ENCODE data around the gene KIF1B.

KIF1B gene

DNA sequence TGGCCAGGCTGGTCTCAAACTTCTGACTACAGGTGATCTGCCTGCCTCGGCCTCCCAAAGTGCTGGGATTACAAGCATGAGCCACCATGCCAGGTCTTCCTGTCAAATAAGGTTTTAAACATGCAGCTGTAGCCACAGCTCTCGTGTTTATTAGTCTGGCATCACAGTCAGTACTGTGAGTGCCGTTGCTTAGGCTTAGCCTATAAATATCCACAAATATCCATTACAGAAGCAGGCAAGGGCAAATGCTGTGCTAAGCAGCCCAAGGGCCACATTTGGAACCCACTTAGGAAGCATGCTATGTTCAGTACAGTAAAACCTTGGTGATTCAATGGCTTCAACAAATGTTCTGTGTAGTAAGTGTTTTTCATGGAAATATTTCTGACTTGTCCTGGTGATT is 75.9 kb downstream of the KIF1B start:
- TF ChIP-seq CTCF (conservative IDR thresholded peaks at IDR 0.05; ENCODE audit: control insufficient read depth, insufficient read depth, low read depth, low read length) = no peak
- no peak overlapping the region for H3K4me3 ChIP-seq (ENCODE audit: control insufficient read depth, low read depth, low read length)
- no peak for DNase-seq (ENCODE audit: low read depth)

DNA sequence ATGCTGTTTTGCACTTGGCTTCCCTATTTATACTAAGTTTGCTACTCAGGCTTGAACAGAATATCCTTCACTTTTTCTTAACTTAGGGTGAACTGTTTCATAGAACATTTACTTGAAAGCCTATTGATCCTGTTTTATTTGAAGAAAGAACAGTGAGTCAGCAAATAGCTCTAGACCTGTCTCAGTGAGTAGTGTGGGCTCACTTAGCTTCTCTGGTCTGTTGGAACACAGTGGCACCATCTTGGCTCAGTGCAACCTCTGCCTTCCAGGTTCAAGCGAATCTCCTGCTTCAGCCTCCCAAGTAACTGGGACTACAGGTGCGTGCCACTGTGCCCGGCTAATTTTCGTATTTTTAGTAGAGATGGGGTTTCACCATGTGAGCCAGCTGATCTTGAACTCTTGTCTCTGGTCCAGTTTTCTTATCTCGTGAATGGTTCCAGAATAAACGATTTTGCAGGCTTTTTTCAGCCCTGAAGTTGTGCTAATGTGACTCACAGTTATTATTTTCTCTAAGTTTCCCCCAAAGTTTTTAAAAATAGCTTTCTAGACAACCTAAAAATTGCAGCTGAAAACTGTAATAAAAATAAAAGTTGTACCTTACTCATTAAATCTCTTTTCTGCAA is 76.8 kb downstream of the KIF1B start:
- DNase-seq (ENCODE audit: low read depth) = no peak
- TF ChIP-seq CTCF (conservative IDR thresholded peaks at IDR 0.05; ENCODE audit: control insufficient read depth, insufficient read depth, low read depth, low read length) = no peak
- no peak overlapping the region for H3K4me3 ChIP-seq (ENCODE audit: control insufficient read depth, low read depth, low read length)

DNA sequence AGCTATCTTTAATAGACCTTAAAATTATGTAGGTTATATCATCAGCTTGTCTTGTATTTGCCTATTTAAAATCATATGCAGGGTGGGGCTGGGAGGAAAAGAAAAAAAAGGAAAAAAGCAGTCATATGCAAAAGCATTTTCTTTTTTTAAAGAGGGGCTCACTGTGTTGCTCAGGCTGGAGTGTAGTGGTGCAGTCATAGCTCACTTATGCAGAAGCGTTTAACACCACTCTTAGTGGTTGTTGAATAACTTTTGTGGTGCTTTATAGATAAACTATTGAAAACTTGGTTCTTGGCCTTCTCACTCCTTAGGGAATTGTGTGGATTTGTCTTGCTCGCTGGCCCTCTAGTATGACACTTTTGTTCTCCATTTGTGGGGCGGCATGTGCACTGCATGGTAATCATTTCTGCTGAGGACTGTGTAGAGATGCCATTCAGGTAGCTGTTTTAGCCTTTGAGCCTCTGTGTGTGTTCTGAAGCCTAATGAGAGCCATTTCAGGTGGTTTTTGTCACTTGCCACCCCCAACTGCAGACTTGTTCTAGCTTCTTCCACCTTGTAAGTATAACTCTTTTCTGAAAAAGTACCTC is 77.8 kb downstream of the KIF1B start:
- H3K4me3 ChIP-seq (ENCODE audit: control insufficient read depth, low read depth, low read length) = no peak overlapping the region
- DNase-seq (ENCODE audit: low read depth) = no peak
- no peak for TF ChIP-seq CTCF (conservative IDR thresholded peaks at IDR 0.05; ENCODE audit: control insufficient read depth, insufficient read depth, low read depth, low read length)

DNA sequence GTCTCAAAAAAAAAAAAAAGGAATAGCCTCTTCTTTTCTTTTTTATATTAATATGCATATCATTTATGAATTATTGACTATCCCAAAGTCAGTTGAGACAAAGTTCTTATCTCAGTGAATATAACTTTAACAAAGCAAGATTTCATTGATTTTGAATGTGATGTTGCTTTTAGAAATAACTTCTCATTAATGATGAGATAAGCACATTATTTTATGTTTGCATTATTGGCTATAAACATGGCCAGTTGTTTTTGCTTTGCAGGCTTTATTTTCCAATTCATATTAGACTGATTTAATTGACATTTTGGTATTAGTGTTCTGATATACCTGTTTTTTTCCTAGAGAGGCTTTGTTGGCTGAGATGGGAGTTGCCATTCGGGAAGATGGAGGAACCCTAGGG is 81.3 kb downstream of the KIF1B start:
- no peak overlapping the region for H3K4me3 ChIP-seq (ENCODE audit: control insufficient read depth, low read depth, low read length)
- no peak for TF ChIP-seq CTCF (conservative IDR thresholded peaks at IDR 0.05; ENCODE audit: control insufficient read depth, insufficient read depth, low read depth, low read length)
- DNase-seq (ENCODE audit: low read depth) = no peak

GRCh38 chr1:10292188-10292587 is 81.8 kb downstream of the KIF1B start:
- DNase-seq (ENCODE audit: low read depth) = peak; percentile 45
- no peak overlapping the region for H3K4me3 ChIP-seq (ENCODE audit: control insufficient read depth, low read depth, low read length)
- no peak for TF ChIP-seq CTCF (conservative IDR thresholded peaks at IDR 0.05; ENCODE audit: control insufficient read depth, insufficient read depth, low read depth, low read length)

DNA sequence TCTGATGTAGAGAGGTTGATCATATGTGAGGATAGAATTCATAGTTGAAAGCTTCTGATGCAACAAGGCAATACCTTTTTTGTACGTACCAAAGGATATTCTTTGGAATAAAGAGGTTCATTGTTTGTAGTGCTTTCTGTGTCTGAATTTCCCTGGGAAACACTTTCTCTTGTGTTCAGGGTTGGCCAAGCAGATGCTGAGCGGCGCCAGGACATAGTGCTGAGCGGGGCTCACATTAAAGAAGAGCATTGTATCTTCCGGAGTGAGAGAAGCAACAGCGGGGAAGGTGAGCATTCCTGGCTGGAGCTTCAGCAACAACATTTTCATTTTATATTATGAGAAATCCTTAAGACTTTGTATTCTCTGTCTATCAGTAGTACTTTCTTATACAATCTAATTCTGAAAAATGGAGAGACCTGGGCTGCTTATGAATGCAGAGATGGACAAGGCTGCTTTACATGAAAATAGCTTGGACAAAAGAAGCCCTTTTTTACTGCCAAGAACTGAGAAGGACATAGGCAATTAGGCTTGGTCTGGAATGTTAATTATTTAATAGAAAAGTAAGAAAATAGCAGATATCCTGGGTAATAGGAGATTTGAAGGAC is 85.2 kb downstream of the KIF1B start:
- DNase-seq (ENCODE audit: low read depth) = no peak
- H3K4me3 ChIP-seq (ENCODE audit: control insufficient read depth, low read depth, low read length) = no peak overlapping the region
- TF ChIP-seq CTCF (conservative IDR thresholded peaks at IDR 0.05; ENCODE audit: control insufficient read depth, insufficient read depth, low read depth, low read length) = no peak
